Measurements from ENCODE around the gene VKORC1. TPM values are rescaled to one million over a fixed set of nuclear protein-coding genes. Genes with fewer than 3 reads are reported as not detected.

VKORC1 gene
- total and polyA plus RNA-seq, 7 experiments from 2014 or later: 29.5 to 93.0 (median 44.2) TPM

GRCh38 chr16:31063495-31063842 is 31.1 kb downstream of the VKORC1 start:
- Mint-ChIP-seq H3K4me3 (peak overlapping the region in 8 of 10 donors; percentile 24 to 82 (median 68)), H3K27ac (peak overlapping the region in 6 of 9 donors; percentile 43 to 76 (median 52)), H3K4me1 (peaks cover 21 to 53% (median 40%) of the 10 kb centered on the region in 7 donors), H3K36me3 (peaks cover 0 to 19% (median 4%) of the 10 kb centered on the region in 5 donors), H3K27me3 (no peaks in the 10 kb centered on the region), H3K9me3 (peaks cover 0 to 1% (median 0%) of the 10 kb centered on the region in 11 donors)
- ATAC-seq (no peak), DNase-seq (no peak)
- H3K9me3 ChIP-seq (ENCODE audit: control insufficient read depth in 2 of 3, low read length in 3 of 3): no peaks in the 10 kb centered on the region
- no peaks in the 10 kb centered on the region for H3K27me3 ChIP-seq (ENCODE audit: control insufficient read depth in 2 of 2, insufficient read depth in 2 of 2, low read length in 2 of 2)
- ChIA-PET CTCF (no interaction called here), POLR2A (interaction anchor here (0.6 to 1.6 kb wide), 2 partner anchors 10 to 16 kb away, joined by 3 to 8 read pairs; partner anchors contain the start of genes ZNF646 and ZNF668)
- peak overlapping the region; percentile 44 for H3K4me3 ChIP-seq (ENCODE audit: low read length)
- H3K36me3 ChIP-seq (ENCODE audit: control insufficient read depth in 2 of 3, insufficient read depth in 3 of 3, low read length in 3 of 3): peaks cover 0 to 23% (median 0%) of the 10 kb centered on the region in 3 experiments
- H3K4me1 ChIP-seq (ENCODE audit: control insufficient read depth in 2 of 2, insufficient read depth in 2 of 2, low read length in 2 of 2): peaks cover 19 to 44% of the 10 kb centered on the region in 2 donors
- intact Hi-C loops (cut with micrococcal nuclease): no loop called here
- H3K27ac ChIP-seq (ENCODE audit: low read depth, low read length): no peak overlapping the region

GRCh38 chr16:31061813-31062440 is 32.7 kb downstream of the VKORC1 start:
- intact Hi-C loops (cut with micrococcal nuclease): no loop called here
- no peak for ATAC-seq
- no peak for DNase-seq
- CTCF ChIA-PET: no interaction called here
- Histone ChIP-seq H3K27ac (ENCODE audit: low read depth, low read length) (no peak overlapping the region), H3K36me3 (ENCODE audit: control insufficient read depth in 2 of 3, insufficient read depth in 3 of 3, low read length in 3 of 3) (peaks cover 0 to 23% (median 0%) of the 10 kb centered on the region in 3 experiments), H3K27me3 (ENCODE audit: control insufficient read depth in 2 of 2, insufficient read depth in 2 of 2, low read length in 2 of 2) (no peaks in the 10 kb centered on the region), H3K4me1 (ENCODE audit: control insufficient read depth in 2 of 2, insufficient read depth in 2 of 2, low read length in 2 of 2) (peaks cover 19 to 44% of the 10 kb centered on the region in 2 donors), H3K4me3 (ENCODE audit: low read length) (no peak overlapping the region), H3K9me3 (ENCODE audit: control insufficient read depth in 2 of 3, low read length in 3 of 3) (no peaks in the 10 kb centered on the region)
- POLR2A ChIA-PET: no interaction called here
- peaks cover 0 to 1% (median 0%) of the 10 kb centered on the region in 11 donors for H3K9me3 Mint-ChIP-seq
- H3K36me3 Mint-ChIP-seq: peaks cover 0 to 21% (median 4%) of the 10 kb centered on the region in 5 donors
- no peak overlapping the region for H3K4me3 Mint-ChIP-seq
- no peaks in the 10 kb centered on the region for H3K27me3 Mint-ChIP-seq
- H3K27ac Mint-ChIP-seq: no peak overlapping the region
- peaks cover 21 to 49% (median 38%) of the 10 kb centered on the region in 7 donors for H3K4me1 Mint-ChIP-seq

- H3K4me1 ChIP-seq (ENCODE audit: control insufficient read depth in 2 of 2, insufficient read depth in 2 of 2, low read length in 2 of 2): peaks cover 19 to 42% of the 10 kb centered on the region in 2 donors
- POLR2A ChIA-PET: interaction anchor here (0.6 kb wide), 1 partner anchor 160 kb away, joined by 5 read pairs; no protein-coding TSS in a partner anchor
Measured at GRCh38 chr16:31061126-31061812, 33.3 kb downstream of the VKORC1 start.

GRCh38 chr16:31055613-31056012 is 39.0 kb downstream of the VKORC1 start:
- Histone ChIP-seq H3K27me3 (ENCODE audit: control insufficient read depth in 2 of 2, insufficient read depth in 2 of 2, low read length in 2 of 2) (no peaks in the 10 kb centered on the region), H3K4me1 (ENCODE audit: control insufficient read depth in 2 of 2, insufficient read depth in 2 of 2, low read length in 2 of 2) (peaks cover 0 to under 1% of the 10 kb centered on the region in 2 donors), H3K9me3 (ENCODE audit: control insufficient read depth in 2 of 3, low read length in 3 of 3) (no peaks in the 10 kb centered on the region), H3K36me3 (ENCODE audit: control insufficient read depth in 2 of 3, insufficient read depth in 3 of 3, low read length in 3 of 3) (peaks cover 0 to 5% (median 0%) of the 10 kb centered on the region in 3 experiments), H3K4me3 (ENCODE audit: low read length) (no peak overlapping the region), H3K27ac (ENCODE audit: low read depth, low read length) (no peak overlapping the region)
- Mint-ChIP-seq H3K27ac (no peak overlapping the region), H3K27me3 (no peaks in the 10 kb centered on the region), H3K9me3 (no peaks in the 10 kb centered on the region), H3K4me3 (no peak overlapping the region), H3K4me1 (peaks cover 0 to 10% (median 2%) of the 10 kb centered on the region in 7 donors), H3K36me3 (peaks cover 0 to 14% (median 4%) of the 10 kb centered on the region in 5 donors)
- ATAC-seq (no peak), DNase-seq (no peak)
- intact Hi-C loops (cut with micrococcal nuclease): no loop called here
- CTCF ChIA-PET: interaction anchor here (0.7 kb wide), 1 partner anchor 16 kb away, joined by 3 read pairs; no protein-coding TSS in a partner anchor
- POLR2A ChIA-PET: no interaction called here

More at GRCh38 chr16:31061126-31061812, 33.3 kb downstream of the VKORC1 start:
- Histone ChIP-seq H3K27me3 (ENCODE audit: control insufficient read depth in 2 of 2, insufficient read depth in 2 of 2, low read length in 2 of 2) (no peaks in the 10 kb centered on the region), H3K4me3 (ENCODE audit: low read length) (no peak overlapping the region), H3K36me3 (ENCODE audit: control insufficient read depth in 2 of 3, insufficient read depth in 3 of 3, low read length in 3 of 3) (peaks cover 0 to 23% (median 0%) of the 10 kb centered on the region in 3 experiments), H3K9me3 (ENCODE audit: control insufficient read depth in 2 of 3, low read length in 3 of 3) (no peaks in the 10 kb centered on the region), H3K27ac (ENCODE audit: low read depth, low read length) (no peak overlapping the region)
- Mint-ChIP-seq H3K36me3 (peaks cover 0 to 21% (median 4%) of the 10 kb centered on the region in 5 donors), H3K9me3 (peaks cover 0 to 1% (median 0%) of the 10 kb centered on the region in 11 donors), H3K4me1 (peaks cover 21 to 44% (median 35%) of the 10 kb centered on the region in 7 donors), H3K4me3 (no peak overlapping the region), H3K27me3 (no peaks in the 10 kb centered on the region), H3K27ac (no peak overlapping the region)
- CTCF ChIA-PET: no interaction called here
- DNase-seq (no peak), ATAC-seq (no peak)
- intact Hi-C loops (cut with micrococcal nuclease): no loop called here

GRCh38 chr16:31052114-31052513 is 42.5 kb downstream of the VKORC1 start:
- Mint-ChIP-seq H3K27ac (no peak overlapping the region), H3K27me3 (no peaks in the 10 kb centered on the region), H3K4me1 (peaks cover 0 to 9% (median 0%) of the 10 kb centered on the region in 7 donors), H3K36me3 (peaks cover 0 to 7% (median 2%) of the 10 kb centered on the region in 5 donors), H3K9me3 (no peaks in the 10 kb centered on the region), H3K4me3 (no peak overlapping the region)
- H3K36me3 ChIP-seq (ENCODE audit: control insufficient read depth in 2 of 3, insufficient read depth in 3 of 3, low read length in 3 of 3): no peaks in the 10 kb centered on the region
- intact Hi-C loops (cut with micrococcal nuclease): no loop called here
- H3K27me3 ChIP-seq (ENCODE audit: control insufficient read depth in 2 of 2, insufficient read depth in 2 of 2, low read length in 2 of 2): no peaks in the 10 kb centered on the region
- ATAC-seq (peak; percentile 87), DNase-seq (no peak)
- H3K9me3 ChIP-seq (ENCODE audit: control insufficient read depth in 2 of 3, low read length in 3 of 3): no peaks in the 10 kb centered on the region
- no peak overlapping the region for H3K27ac ChIP-seq (ENCODE audit: low read depth, low read length)
- ChIA-PET POLR2A (no interaction called here), CTCF (no interaction called here)
- H3K4me3 ChIP-seq (ENCODE audit: low read length): no peak overlapping the region
- H3K4me1 ChIP-seq (ENCODE audit: control insufficient read depth in 2 of 2, insufficient read depth in 2 of 2, low read length in 2 of 2): no peaks in the 10 kb centered on the region

GRCh38 chr16:31050280-31051030 is 44.1 kb downstream of the VKORC1 start:
- ChIA-PET POLR2A (no interaction called here), CTCF (interaction anchor here (1.5 kb wide), 1 partner anchor 92 kb away, joined by 4 read pairs; no protein-coding TSS in a partner anchor)
- H3K4me3 ChIP-seq (ENCODE audit: low read length): no peak overlapping the region
- DNase-seq (no peak), ATAC-seq (no peak)
- no peaks in the 10 kb centered on the region for H3K36me3 ChIP-seq (ENCODE audit: control insufficient read depth in 2 of 3, insufficient read depth in 3 of 3, low read length in 3 of 3)
- Mint-ChIP-seq H3K4me3 (no peak overlapping the region), H3K9me3 (no peaks in the 10 kb centered on the region), H3K4me1 (peaks cover 0 to 9% (median 0%) of the 10 kb centered on the region in 7 donors), H3K36me3 (peaks cover 0 to 4% (median 2%) of the 10 kb centered on the region in 5 donors), H3K27ac (peak overlapping the region in 1 of 9 donors; percentile 20), H3K27me3 (no peaks in the 10 kb centered on the region)
- H3K27me3 ChIP-seq (ENCODE audit: control insufficient read depth in 2 of 2, insufficient read depth in 2 of 2, low read length in 2 of 2): no peaks in the 10 kb centered on the region
- no peaks in the 10 kb centered on the region for H3K4me1 ChIP-seq (ENCODE audit: control insufficient read depth in 2 of 2, insufficient read depth in 2 of 2, low read length in 2 of 2)
- H3K9me3 ChIP-seq (ENCODE audit: control insufficient read depth in 2 of 3, low read length in 3 of 3): no peaks in the 10 kb centered on the region
- no peak overlapping the region for H3K27ac ChIP-seq (ENCODE audit: low read depth, low read length)
- intact Hi-C loops (cut with micrococcal nuclease): loop anchor here in 1 of 2 donors (2.0 kb wide), 1 partner anchor 16 kb away; no protein-coding TSS in a partner anchor

Measured in naive thymus-derived CD4-positive, alpha-beta T cell (primary cell).